Activated CD4-positive, alpha-beta T cell treated with anti-CD3 and anti-CD28 coated beads for 24 hours (primary cell): ENCODE data around the gene RGP1.

Experiments used
- DNase-seq, 2 donors: peaks; one replicate each; pipeline ENCODE4 v3.0.0-alpha.2; 2020; ENCODE audit warnings: low read depth in 2 of 2

The RGP1 gene

DNA sequence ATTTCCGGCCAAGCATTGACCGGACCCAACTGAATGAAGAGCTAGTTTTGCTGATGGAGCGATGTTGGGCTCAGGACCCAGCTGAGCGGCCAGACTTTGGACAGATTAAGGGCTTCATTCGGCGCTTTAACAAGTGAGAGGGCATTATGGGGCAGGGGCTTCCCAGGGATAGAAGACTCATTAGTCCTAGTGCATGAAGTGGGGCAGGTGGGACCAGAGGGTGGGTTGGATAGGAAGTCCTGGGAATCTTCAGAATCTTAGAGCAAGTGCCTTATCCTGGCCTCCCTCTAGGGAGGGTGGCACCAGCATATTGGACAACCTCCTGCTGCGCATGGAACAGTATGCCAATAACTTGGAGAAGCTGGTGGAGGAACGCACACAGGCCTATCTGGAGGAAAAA lies 57.0 kb downstream of the RGP1 start:
- no peak for DNase-seq
